22Rv1 (cell line): Measurements from ENCODE around the gene ZPR1.
A peak's percentile ranks its signal among the peaks of the same experiment; 100 is the strongest.

ENCODE experiments used
- H3K27ac ChIP-seq: fragments of 450-650 bp; 2 replicates; pipeline ENCODE4 v1.5.1; 2017
- ZFX ChIP-seq: fragments of 450-650 bp; IDR thresholded peaks from 2 replicates; pipeline ENCODE4 v1.6.1; 2017; ENCODE audit warnings: antibody characterized with exemption, borderline replicate concordance
- TF ChIP-seq, protein P1 (sequence below): fragments of 450-650 bp; IDR thresholded peaks from 2 replicates; pipeline ENCODE4 v1.5.1; 2017; ENCODE audit warnings: mild to moderate bottlenecking

Gene ZPR1

GRCh38 chr11:116821050-116821918 is 33.5 kb upstream of the ZPR1 start:
- no peak overlapping the region for H3K27ac ChIP-seq
- TF ChIP-seq ZFX = no peak
- TF ChIP-seq, protein P1, sequence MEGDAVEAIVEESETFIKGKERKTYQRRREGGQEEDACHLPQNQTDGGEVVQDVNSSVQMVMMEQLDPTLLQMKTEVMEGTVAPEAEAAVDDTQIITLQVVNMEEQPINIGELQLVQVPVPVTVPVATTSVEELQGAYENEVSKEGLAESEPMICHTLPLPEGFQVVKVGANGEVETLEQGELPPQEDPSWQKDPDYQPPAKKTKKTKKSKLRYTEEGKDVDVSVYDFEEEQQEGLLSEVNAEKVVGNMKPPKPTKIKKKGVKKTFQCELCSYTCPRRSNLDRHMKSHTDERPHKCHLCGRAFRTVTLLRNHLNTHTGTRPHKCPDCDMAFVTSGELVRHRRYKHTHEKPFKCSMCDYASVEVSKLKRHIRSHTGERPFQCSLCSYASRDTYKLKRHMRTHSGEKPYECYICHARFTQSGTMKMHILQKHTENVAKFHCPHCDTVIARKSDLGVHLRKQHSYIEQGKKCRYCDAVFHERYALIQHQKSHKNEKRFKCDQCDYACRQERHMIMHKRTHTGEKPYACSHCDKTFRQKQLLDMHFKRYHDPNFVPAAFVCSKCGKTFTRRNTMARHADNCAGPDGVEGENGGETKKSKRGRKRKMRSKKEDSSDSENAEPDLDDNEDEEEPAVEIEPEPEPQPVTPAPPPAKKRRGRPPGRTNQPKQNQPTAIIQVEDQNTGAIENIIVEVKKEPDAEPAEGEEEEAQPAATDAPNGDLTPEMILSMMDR = no peak

- H3K27ac ChIP-seq = no peak overlapping the region
- TF ChIP-seq, protein P1 = no peak
- no peak for TF ChIP-seq ZFX
Measured at GRCh38 chr11:116819049-116819448, 31.2 kb upstream of the ZPR1 start.

DNA sequence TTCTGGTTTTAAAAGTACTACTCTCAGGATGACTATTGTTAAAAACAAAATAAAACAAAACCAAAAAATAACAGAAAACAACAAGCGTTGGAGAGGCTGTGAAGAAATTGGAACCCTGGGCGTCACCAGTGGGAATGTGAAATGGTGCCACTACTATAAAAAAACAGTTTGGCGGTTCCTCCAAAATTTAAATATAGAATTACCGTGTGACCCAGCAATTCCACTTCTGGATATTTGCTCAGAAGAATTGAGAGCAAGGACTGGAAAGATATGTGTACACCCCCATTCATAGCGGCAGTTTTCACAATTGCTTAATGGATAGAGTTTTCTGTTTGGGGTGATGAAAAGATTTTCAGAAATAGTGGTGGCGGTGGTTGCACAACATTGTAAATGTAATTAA is 26.7 kb upstream of the ZPR1 start:
- no peak overlapping the region for H3K27ac ChIP-seq
- TF ChIP-seq ZFX = no peak
- TF ChIP-seq, protein P1 = no peak

DNA sequence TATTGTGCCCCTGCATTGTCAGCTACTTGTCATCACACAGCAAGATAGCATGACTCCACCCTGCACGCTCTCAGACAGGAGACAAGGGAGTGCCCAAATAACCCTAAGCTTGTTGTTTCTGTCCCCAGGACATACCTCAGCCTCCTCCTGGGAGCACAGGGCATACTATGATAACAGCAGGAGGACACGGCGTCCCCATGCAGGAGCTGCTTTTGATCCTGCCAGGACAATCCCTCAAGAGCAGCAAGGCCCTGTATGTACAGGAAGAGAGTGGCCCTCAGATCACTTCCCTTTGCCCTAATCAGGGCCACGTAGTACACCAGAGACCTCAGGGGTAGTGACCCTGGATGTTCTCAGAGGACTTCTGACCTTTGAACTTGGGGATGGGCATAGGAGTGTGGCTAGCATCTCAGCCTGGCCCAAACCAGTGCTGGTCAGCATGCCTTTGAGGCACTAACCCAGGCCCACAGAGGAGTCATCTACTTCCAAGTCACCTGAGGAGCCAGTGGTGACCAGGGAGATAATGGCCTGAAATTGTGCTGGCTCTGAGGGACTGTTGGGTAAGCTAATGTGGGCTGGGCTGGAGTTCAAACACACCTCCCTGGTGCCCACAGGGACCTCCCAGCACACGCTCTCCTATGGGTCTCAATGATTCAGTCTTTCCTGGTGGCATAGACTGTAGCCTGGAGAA is 26.1 kb upstream of the ZPR1 start:
- TF ChIP-seq, protein P1 = no peak
- no peak for TF ChIP-seq ZFX

GRCh38 chr11:116813170-116813569 is 25.3 kb upstream of the ZPR1 start:
- TF ChIP-seq, protein P1 = no peak
- no peak for TF ChIP-seq ZFX
- H3K27ac ChIP-seq = no peak overlapping the region

More for the DNA sequence above, 26.1 kb upstream of the ZPR1 start:
- H3K27ac ChIP-seq = no peak overlapping the region

GRCh38 chr11:116812109-116812508 is 24.3 kb upstream of the ZPR1 start:
- no peak for TF ChIP-seq ZFX
- TF ChIP-seq, protein P1 = no peak
- no peak overlapping the region for H3K27ac ChIP-seq

DNA sequence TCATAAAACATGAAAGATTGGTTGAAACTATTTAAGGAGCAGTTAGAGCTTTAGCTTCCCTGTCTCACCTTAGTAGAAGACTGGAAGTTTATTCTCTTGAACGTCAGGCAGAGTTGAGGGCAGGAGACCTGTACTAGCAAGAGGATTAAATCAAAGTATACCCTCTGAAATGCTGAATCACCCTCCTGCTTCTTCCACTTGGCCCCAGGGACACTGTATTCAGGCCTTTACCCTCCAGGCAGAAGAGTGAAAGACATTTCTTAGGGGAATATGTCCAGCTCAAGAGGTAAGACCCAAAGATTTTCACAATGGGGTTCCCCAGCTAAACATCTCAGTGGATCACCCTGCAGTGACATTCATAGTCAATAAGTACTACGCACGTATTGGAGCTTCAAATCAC is 23.4 kb upstream of the ZPR1 start:
- no peak for TF ChIP-seq ZFX
- TF ChIP-seq, protein P1 = no peak
- H3K27ac ChIP-seq = peak overlapping the region; percentile 99; the same call in 1 of the 2 replicates
